GM12891 (cell line): ENCODE measurements around the gene PIK3AP1.
"Not testable (repeated sequence)": the region's sequence is repeated elsewhere in the genome, so short reads cannot be mapped to it uniquely, and the experiment has no call there.

Experiments used
- DNase-seq: peaks from one replicate; pipeline ENCODE4 v3.0.0; 2011; ENCODE audit warnings: low spot score; ENCODE audit not compliant: insufficient read length
- FAIRE-seq: peaks from 2 replicates; lab custom pipeline; 2011; peaks lifted over from hg19 to GRCh38; lab: Jason Lieb, UNC
- PAX5 ChIP-seq: IDR thresholded peaks from 2 replicates; pipeline ENCODE4 v1.6.1; 2011; ENCODE audit warnings: low read length, moderate library complexity, mild to moderate bottlenecking; ENCODE audit not compliant: insufficient read depth, severe bottlenecking
- POLR2A ChIP-seq: IDR thresholded peaks from 2 replicates; pipeline ENCODE4 v1.6.1; 2011; ENCODE audit warnings: low read depth, low read length, control low read depth
- POLR2AphosphoS5 ChIP-seq: IDR thresholded peaks from 2 replicates; pipeline ENCODE4 v1.6.1; 2011; ENCODE audit warnings: low read depth, low read length, control low read depth
- POU2F2 ChIP-seq: IDR thresholded peaks from 2 replicates; pipeline ENCODE4 v1.6.1; 2011; ENCODE audit warnings: low read depth, mild to moderate bottlenecking, control low read depth, low read length, moderate library complexity
- SPI1 ChIP-seq: IDR thresholded peaks from 2 replicates; pipeline ENCODE4 v1.6.1; 2011; ENCODE audit warnings: low read depth, low read length, control low read depth
- TAF1 ChIP-seq: IDR thresholded peaks from 2 replicates; pipeline ENCODE4 v1.6.1; 2011; ENCODE audit warnings: low read depth, low read length, control low read depth

PIK3AP1 gene

GRCh38 chr10:96699613-96700012, 20.7 kb downstream of the PIK3AP1 start:
- FAIRE-seq (no peak), DNase-seq (no peak)
- TF ChIP-seq PAX5 (no peak), TAF1 (no peak), POU2F2 (no peak), POLR2A (peak; percentile 16; the same call in 1 of the 2 replicates), POLR2AphosphoS5 (no peak), SPI1 (no peak)

- FAIRE-seq, DNase-seq: not testable (repeated sequence)
These were observed 22.0 kb downstream of the PIK3AP1 start for GRCh38 chr10:96698305-96698704.

GRCh38 chr10:96697438-96697837, 22.9 kb downstream of the PIK3AP1 start:
- TF ChIP-seq PAX5 (no peak), POLR2A (no peak), TAF1 (no peak), POU2F2 (no peak), SPI1 (no peak), POLR2AphosphoS5 (no peak)
- FAIRE-seq (no peak), DNase-seq (no peak)

- FAIRE-seq (peak; percentile 62), DNase-seq (no peak)
- TF ChIP-seq POLR2AphosphoS5 = no peak
- TF ChIP-seq SPI1 = no peak
- TF ChIP-seq PAX5 = no peak
- TF ChIP-seq TAF1 = no peak
- TF ChIP-seq POU2F2 = no peak
- TF ChIP-seq POLR2A = no peak
These were observed 23.4 kb downstream of the PIK3AP1 start for GRCh38 chr10:96696845-96697425.

- FAIRE-seq = peak; percentile 87
- no peak for DNase-seq
- TF ChIP-seq SPI1 = no peak
- no peak for TF ChIP-seq POLR2A
- TF ChIP-seq PAX5 = no peak
- TF ChIP-seq POLR2AphosphoS5 = no peak
- TF ChIP-seq TAF1 = no peak
- TF ChIP-seq POU2F2 = no peak
These were observed 24.2 kb downstream of the PIK3AP1 start for GRCh38 chr10:96695975-96696634.

- TF ChIP-seq SPI1 (no peak), POLR2A (no peak), POU2F2 (no peak), PAX5 (no peak), POLR2AphosphoS5 (no peak), TAF1 (no peak)
- no peak for DNase-seq
- peak; percentile 81 for FAIRE-seq
These were observed 24.9 kb downstream of the PIK3AP1 start for GRCh38 chr10:96695366-96695765.

- peak; percentile 69 for FAIRE-seq
These were observed 26.9 kb downstream of the PIK3AP1 start for GRCh38 chr10:96693431-96693830.

GRCh38 chr10:96692427-96692826, 27.9 kb downstream of the PIK3AP1 start:
- no peak for FAIRE-seq
- DNase-seq = no peak
- TF ChIP-seq POU2F2 (no peak), PAX5 (no peak), SPI1 (no peak), TAF1 (no peak), POLR2A (no peak), POLR2AphosphoS5 (no peak)

More at GRCh38 chr10:96693431-96693830, 26.9 kb downstream of the PIK3AP1 start:
- no peak for DNase-seq
- TF ChIP-seq POU2F2 = no peak
- no peak for TF ChIP-seq SPI1
- no peak for TF ChIP-seq PAX5

- DNase-seq (no peak), FAIRE-seq (no peak)
- no peak for TF ChIP-seq POU2F2
- no peak for TF ChIP-seq TAF1
These were observed 28.6 kb downstream of the PIK3AP1 start for GRCh38 chr10:96691761-96692160.

- no peak for TF ChIP-seq TAF1
- TF ChIP-seq SPI1 = no peak
- no peak for TF ChIP-seq POLR2AphosphoS5
- no peak for TF ChIP-seq PAX5
- no peak for TF ChIP-seq POLR2A
- no peak for TF ChIP-seq POU2F2
- peak; percentile 89 for FAIRE-seq
- no peak for DNase-seq
These were observed 29.3 kb downstream of the PIK3AP1 start for GRCh38 chr10:96690755-96691730.
